GM12878 (cell line): ENCODE data around the gene SIDT1. TPM values are rescaled to one million over a fixed set of nuclear protein-coding genes. Genes with fewer than 3 reads are reported as not detected.

Experiments used
- CHD4 ChIP-seq: fragments of 200-600 bp; sonication (generic); IDR thresholded peaks from 2 replicates; pipeline ENCODE4 v1.6.1; 2016; ENCODE audit warnings: mild to moderate bottlenecking
- CREM ChIP-seq: IDR thresholded peaks from 2 replicates; pipeline ENCODE4 v1.6.1; 2014; ENCODE audit warnings: antibody characterized with exemption, low read depth
- NFXL1 ChIP-seq: fragments of 450-650 bp; IDR thresholded peaks from 2 replicates; pipeline ENCODE4 v1.6.1; 2017; ENCODE audit warnings: antibody characterized with exemption, mild to moderate bottlenecking, borderline replicate concordance
- NFYB ChIP-seq: IDR thresholded peaks from 2 replicates; pipeline ENCODE4 v1.6.1; 2011; ENCODE audit warnings: low read depth, mild to moderate bottlenecking, low read length, improper control_type of control experiment, moderate library complexity; ENCODE audit not compliant: insufficient read depth
- POLR2AphosphoS2 ChIP-seq: IDR thresholded peaks from 2 replicates; pipeline ENCODE4 v1.6.1; 2011; ENCODE audit warnings: low read depth, mild to moderate bottlenecking, low read length, improper control_type of control experiment, moderate library complexity
- RCOR1 ChIP-seq: conservative IDR thresholded peaks from 2 replicates; pipeline ENCODE4 v1.6.1; 2012; ENCODE audit warnings: low read depth, low read length, improper control_type of control experiment
- TCF3 ChIP-seq: IDR thresholded peaks from 2 replicates; pipeline ENCODE4 v1.6.1; 2012; ENCODE audit warnings: low read depth, mild to moderate bottlenecking, low read length, borderline replicate concordance; ENCODE audit not compliant: insufficient read depth
- ZNF207 ChIP-seq: fragments of 450-650 bp; IDR thresholded peaks from 2 replicates; pipeline ENCODE4 v1.6.1; 2014; ENCODE audit warnings: antibody characterized with exemption, mild to moderate bottlenecking, borderline replicate concordance
- ZNF24 ChIP-seq: fragments of 450-650 bp; IDR thresholded peaks from 2 replicates; pipeline ENCODE4 v1.6.1; 2017; ENCODE audit warnings: antibody characterized with exemption, mild to moderate bottlenecking
- ZZZ3 ChIP-seq: IDR thresholded peaks from 2 replicates; pipeline ENCODE4 v1.6.1; 2011; ENCODE audit warnings: low read depth; ENCODE audit not compliant: control insufficient read depth, insufficient read length
- polyA plus RNA-seq, 11 experiments: library from polyadenylated mRNA; depleted of rRNA in 4 of 11; unstranded in 6 of 11; stranded (reverse) in 5 of 11; fragments of >200 nt; fragmentation: Nextera tagmentation in 4 of 11; fragmentation: Illumina TruSeq in 1 of 11; extraction: Ambion mirVana in 4 of 11; extraction: Trizol in 1 of 11; gene quantifications; 1 replicate in 1 of 11; 2 replicates in 10 of 11; pipeline versions ENCODE4 v1.2.1 to v1.2.3, GENCODE V29; 2011 to 2016; ENCODE audit warnings: inconsistent platforms in 2 of 11, missing spikeins in 2 of 11, low read depth in 1 of 11
- total RNA-seq, 4 experiments: library from RNA; depleted of rRNA in 3 of 4; stranded (reverse); fragments of >200 nt in 3 of 4; fragmentation: Illumina TruSeq in 1 of 4; extraction: Trizol in 1 of 4; gene quantifications; 2 replicates each; pipeline versions ENCODE4 v1.2.1 to v1.2.3, GENCODE V29; 2013 to 2021
- TF ChIP-seq, protein P1 (sequence below): fragments of 450-650 bp; formaldehyde crosslinking; IDR thresholded peaks from 2 replicates; pipeline ENCODE4 v1.5.0; 2022; ENCODE audit warnings: mild to moderate bottlenecking, missing genetic modification characterization
- TF ChIP-seq, protein P2 (sequence below): IDR thresholded peaks from 2 replicates; pipeline ENCODE4 v1.6.1; 2012; ENCODE audit warnings: low read depth, low read length, improper control_type of control experiment
- TF ChIP-seq, protein P3 (sequence below): fragments of 450-650 bp; IDR thresholded peaks from 2 replicates; pipeline ENCODE4 v1.6.1; 2017; ENCODE audit warnings: mild to moderate bottlenecking, low read depth, inconsistent platforms; ENCODE audit not compliant: poor library complexity, severe bottlenecking

SIDT1 gene
- total and polyA plus RNA-seq, 10 of the 15 experiments (the other 5 are each of a cell fraction or from before 2014, with no cell fraction given): 3.0 to 45.0 (median 26.6) TPM

DNA sequence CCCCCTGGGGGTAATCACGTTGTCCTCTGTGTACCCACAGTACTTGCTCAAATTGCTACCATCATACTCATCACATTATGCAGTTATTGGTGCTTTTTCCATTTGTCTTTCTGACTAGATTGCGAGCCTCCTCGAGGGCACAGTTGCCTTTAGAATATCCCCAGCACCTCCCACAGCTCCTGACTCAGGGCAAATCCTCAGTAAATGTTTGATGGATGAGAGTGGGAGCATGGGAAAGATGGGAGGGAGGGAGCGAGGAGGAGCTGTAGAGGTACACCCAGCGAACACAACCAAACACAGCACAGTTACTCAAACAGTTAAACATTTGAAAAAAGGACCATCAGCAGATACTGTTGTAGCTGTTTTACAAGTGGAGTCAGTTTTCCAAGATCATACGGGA lies 27.9 kb downstream of the SIDT1 start (continued):
- TF ChIP-seq, protein P1, sequence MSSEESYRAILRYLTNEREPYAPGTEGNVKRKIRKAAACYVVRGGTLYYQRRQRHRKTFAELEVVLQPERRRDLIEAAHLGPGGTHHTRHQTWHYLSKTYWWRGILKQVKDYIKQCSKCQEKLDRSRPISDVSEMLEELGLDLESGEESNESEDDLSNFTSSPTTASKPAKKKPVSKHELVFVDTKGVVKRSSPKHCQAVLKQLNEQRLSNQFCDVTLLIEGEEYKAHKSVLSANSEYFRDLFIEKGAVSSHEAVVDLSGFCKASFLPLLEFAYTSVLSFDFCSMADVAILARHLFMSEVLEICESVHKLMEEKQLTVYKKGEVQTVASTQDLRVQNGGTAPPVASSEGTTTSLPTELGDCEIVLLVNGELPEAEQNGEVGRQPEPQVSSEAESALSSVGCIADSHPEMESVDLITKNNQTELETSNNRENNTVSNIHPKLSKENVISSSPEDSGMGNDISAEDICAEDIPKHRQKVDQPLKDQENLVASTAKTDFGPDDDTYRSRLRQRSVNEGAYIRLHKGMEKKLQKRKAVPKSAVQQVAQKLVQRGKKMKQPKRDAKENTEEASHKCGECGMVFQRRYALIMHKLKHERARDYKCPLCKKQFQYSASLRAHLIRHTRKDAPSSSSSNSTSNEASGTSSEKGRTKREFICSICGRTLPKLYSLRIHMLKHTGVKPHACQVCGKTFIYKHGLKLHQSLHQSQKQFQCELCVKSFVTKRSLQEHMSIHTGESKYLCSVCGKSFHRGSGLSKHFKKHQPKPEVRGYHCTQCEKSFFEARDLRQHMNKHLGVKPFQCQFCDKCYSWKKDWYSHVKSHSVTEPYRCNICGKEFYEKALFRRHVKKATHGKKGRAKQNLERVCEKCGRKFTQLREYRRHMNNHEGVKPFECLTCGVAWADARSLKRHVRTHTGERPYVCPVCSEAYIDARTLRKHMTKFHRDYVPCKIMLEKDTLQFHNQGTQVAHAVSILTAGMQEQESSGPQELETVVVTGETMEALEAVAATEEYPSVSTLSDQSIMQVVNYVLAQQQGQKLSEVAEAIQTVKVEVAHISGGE (CRISPR knock-in tag): no peak
- TF ChIP-seq CHD4 (no peak), NFXL1 (no peak), ZZZ3 (no peak), ZNF207 (no peak), RCOR1 (no peak), TCF3 (no peak), CREM (no peak), POLR2AphosphoS2 (no peak), ZNF24 (no peak), NFYB (no peak)
- TF ChIP-seq, protein P2, sequence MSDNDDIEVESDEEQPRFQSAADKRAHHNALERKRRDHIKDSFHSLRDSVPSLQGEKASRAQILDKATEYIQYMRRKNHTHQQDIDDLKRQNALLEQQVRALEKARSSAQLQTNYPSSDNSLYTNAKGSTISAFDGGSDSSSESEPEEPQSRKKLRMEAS: no peak
- TF ChIP-seq, protein P3, sequence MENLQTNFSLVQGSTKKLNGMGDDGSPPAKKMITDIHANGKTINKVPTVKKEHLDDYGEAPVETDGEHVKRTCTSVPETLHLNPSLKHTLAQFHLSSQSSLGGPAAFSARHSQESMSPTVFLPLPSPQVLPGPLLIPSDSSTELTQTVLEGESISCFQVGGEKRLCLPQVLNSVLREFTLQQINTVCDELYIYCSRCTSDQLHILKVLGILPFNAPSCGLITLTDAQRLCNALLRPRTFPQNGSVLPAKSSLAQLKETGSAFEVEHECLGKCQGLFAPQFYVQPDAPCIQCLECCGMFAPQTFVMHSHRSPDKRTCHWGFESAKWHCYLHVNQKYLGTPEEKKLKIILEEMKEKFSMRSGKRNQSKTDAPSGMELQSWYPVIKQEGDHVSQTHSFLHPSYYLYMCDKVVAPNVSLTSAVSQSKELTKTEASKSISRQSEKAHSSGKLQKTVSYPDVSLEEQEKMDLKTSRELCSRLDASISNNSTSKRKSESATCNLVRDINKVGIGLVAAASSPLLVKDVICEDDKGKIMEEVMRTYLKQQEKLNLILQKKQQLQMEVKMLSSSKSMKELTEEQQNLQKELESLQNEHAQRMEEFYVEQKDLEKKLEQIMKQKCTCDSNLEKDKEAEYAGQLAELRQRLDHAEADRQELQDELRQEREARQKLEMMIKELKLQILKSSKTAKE: no peak
